Adipocyte (in vitro differentiated cells): ENCODE data around the gene ANKRD23.

Source experiments
- DNase-seq: peaks from one replicate; pipeline ENCODE4 v3.0.0-alpha.2; 2015; ENCODE audit warnings: low read depth
- H3K27me3 ChIP-seq: replicated peaks from 2 replicates; pipeline ENCODE4 v1.7.0; 2013; ENCODE audit warnings: mild to moderate bottlenecking, low read length, moderate library complexity; ENCODE audit not compliant: control insufficient read depth, insufficient read depth
- H3K36me3 ChIP-seq: 2 replicates; pipeline ENCODE4 v1.7.0; 2013; ENCODE audit warnings: low read length, mild to moderate bottlenecking, moderate library complexity; ENCODE audit not compliant: control insufficient read depth, insufficient read depth, severe bottlenecking
- H3K4me1 ChIP-seq: 2 replicates; pipeline ENCODE4 v1.7.0; 2013; ENCODE audit warnings: mild to moderate bottlenecking, low read length, moderate library complexity; ENCODE audit not compliant: control insufficient read depth, insufficient read depth
- H3K4me3 ChIP-seq: 2 replicates; pipeline ENCODE4 v1.7.0; 2013; ENCODE audit warnings: mild to moderate bottlenecking, low read length, moderate library complexity
- H3K9ac ChIP-seq: 2 replicates; pipeline ENCODE4 v1.7.0; 2013; ENCODE audit warnings: mild to moderate bottlenecking, low read length, moderate library complexity
- H3K9me3 ChIP-seq: 2 replicates; pipeline ENCODE4 v1.7.0; 2013; ENCODE audit warnings: mild to moderate bottlenecking, low read length, moderate library complexity; ENCODE audit not compliant: control insufficient read depth

ANKRD23 gene

DNA sequence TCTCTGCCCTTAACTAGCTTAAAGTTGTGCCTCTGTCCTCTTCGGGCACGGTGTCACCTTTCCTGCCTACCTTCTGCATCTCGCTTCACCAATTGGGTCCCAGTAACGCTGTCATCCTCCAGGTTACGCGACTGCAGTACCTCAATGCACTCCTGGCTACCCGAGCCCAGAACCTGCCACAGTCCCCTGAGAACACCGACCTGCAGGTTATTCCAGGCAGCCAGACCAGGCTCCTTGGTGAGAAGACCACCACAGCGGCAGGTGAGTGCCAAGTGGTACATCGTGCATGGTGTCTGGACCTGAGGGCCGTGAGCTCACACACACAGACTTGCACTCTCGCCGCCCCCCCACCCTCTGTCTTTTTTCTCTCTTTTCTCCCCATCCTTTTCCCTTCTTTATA is 14.9 kb downstream of the ANKRD23 start:
- no peaks in the 10 kb centered on the region for H3K9me3 ChIP-seq
- no peaks in the 10 kb centered on the region for H3K27me3 ChIP-seq
- no peak for DNase-seq
- H3K36me3 ChIP-seq = peaks cover 11% of the 10 kb centered on the region
- H3K9ac ChIP-seq = no peak overlapping the region
- H3K4me3 ChIP-seq = no peak overlapping the region
- peaks cover 2% of the 10 kb centered on the region for H3K4me1 ChIP-seq

GRCh38 chr2:96828436-96828835 is 15.4 kb downstream of the ANKRD23 start:
- DNase-seq = no peak
- H3K27me3 ChIP-seq = no peaks in the 10 kb centered on the region
- H3K9ac ChIP-seq = no peak overlapping the region
- H3K9me3 ChIP-seq = no peaks in the 10 kb centered on the region
- peaks cover 11% of the 10 kb centered on the region for H3K36me3 ChIP-seq
- H3K4me1 ChIP-seq = peaks cover 2% of the 10 kb centered on the region
- H3K4me3 ChIP-seq = no peak overlapping the region

DNA sequence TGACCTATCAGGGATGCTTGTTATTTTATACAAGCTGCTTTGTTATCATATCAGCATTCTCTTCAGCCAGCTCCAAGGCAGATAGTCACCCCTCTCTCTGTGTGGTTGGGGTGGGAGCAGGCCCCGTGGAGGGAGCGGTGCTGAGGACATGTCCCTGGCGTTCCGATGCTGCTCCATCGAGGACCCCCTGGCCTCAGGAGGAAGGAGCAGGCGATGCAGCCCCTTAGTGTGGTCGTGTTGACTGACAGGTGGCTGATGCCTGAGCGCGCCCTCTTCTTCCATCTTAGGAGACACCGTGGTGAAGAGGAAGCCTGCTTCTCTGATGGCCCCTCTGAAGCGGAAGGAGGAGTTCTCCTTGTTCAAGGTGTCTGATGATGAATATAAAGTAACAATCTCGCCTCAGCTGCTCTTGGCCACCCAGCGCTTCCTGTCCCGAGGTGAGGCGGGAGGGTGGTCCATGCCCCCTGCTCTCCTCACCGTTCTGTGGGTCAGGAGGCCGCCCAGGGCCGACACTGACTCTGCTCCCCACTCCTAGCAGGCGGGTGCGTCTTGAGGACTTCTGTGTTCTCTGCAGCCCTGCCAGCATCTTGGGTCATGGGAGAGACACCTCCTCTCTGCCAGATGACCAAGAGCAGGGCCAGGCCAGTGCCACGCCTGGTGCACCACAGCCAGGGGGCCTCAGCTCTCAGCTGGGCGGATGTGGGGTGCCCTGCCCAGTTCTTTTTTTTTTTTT is 17.1 kb downstream of the ANKRD23 start:
- no peak overlapping the region for H3K4me3 ChIP-seq
- no peaks in the 10 kb centered on the region for H3K27me3 ChIP-seq
- H3K9me3 ChIP-seq = no peaks in the 10 kb centered on the region
- DNase-seq = no peak
- peaks cover 2% of the 10 kb centered on the region for H3K4me1 ChIP-seq
- H3K36me3 ChIP-seq = peaks cover 11% of the 10 kb centered on the region
- H3K9ac ChIP-seq = no peak overlapping the region

DNA sequence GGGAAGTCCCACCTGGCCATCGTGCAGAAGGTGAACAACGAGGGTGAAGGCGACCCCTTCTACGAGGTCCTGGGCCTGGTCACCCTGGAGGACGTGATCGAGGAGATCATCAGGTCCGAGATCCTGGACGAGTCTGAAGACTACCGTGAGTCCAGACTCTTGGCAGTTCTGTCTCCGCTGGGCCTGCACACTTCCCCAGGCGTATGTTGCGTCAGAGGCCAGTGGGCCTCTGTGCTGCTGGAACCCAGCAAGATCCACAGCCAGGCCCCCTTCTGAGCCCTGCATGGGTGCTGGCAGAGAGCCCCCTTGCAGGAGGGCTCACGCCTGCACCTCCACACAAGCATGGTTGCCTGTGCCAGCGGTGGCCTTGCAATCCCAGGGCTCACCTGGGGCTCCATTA is 18.8 kb downstream of the ANKRD23 start:
- Histone ChIP-seq H3K36me3 (peaks cover 11% of the 10 kb centered on the region), H3K4me3 (no peak overlapping the region), H3K9ac (no peak overlapping the region)

GRCh38 chr2:96824079-96824870 is 19.5 kb downstream of the ANKRD23 start:
- Histone ChIP-seq H3K27me3 (no peaks in the 10 kb centered on the region), H3K4me3 (no peak overlapping the region), H3K36me3 (peaks cover 11% of the 10 kb centered on the region), H3K4me1 (no peaks in the 10 kb centered on the region), H3K9ac (no peak overlapping the region), H3K9me3 (no peaks in the 10 kb centered on the region)
- DNase-seq = no peak

More for the DNA sequence above, 18.8 kb downstream of the ANKRD23 start:
- H3K4me1 ChIP-seq = no peaks in the 10 kb centered on the region
- H3K9me3 ChIP-seq = no peaks in the 10 kb centered on the region
- no peaks in the 10 kb centered on the region for H3K27me3 ChIP-seq
- no peak for DNase-seq

- Histone ChIP-seq H3K9ac (no peak overlapping the region), H3K27me3 (no peaks in the 10 kb centered on the region), H3K9me3 (no peaks in the 10 kb centered on the region), H3K4me1 (no peaks in the 10 kb centered on the region), H3K36me3 (peaks cover 7% of the 10 kb centered on the region), H3K4me3 (no peak overlapping the region)
- DNase-seq = no peak
These were observed 20.6 kb downstream of the ANKRD23 start for GRCh38 chr2:96823198-96823597.

DNA sequence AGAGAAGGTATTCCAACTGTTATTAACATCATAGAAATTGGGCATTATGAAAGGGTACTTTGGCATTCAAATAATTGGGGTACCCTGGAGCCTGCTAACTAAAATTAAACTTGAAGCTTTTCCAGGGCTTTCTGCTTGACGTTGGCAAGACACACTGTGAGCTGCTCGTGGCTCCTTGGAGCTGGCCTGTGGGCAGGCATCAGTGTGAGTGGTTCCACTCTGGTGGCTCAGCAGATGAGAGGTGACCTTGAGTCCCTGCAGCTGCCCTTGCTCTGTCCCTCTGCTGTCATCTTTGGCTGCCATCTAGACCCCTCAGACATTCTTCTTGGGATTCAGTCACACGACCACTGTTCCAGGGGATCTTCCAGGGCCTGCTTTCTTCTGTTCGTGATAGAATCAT is 21.0 kb downstream of the ANKRD23 start:
- DNase-seq = no peak
- no peak overlapping the region for H3K4me3 ChIP-seq
- no peaks in the 10 kb centered on the region for H3K27me3 ChIP-seq
- H3K36me3 ChIP-seq = peaks cover 3% of the 10 kb centered on the region
- H3K9ac ChIP-seq = no peak overlapping the region
- peaks cover under 1% of the 10 kb centered on the region for H3K4me1 ChIP-seq
- no peaks in the 10 kb centered on the region for H3K9me3 ChIP-seq

- H3K36me3 ChIP-seq = no peaks in the 10 kb centered on the region
- H3K4me1 ChIP-seq = peaks cover 8% of the 10 kb centered on the region
- DNase-seq = no peak
- H3K9ac ChIP-seq = no peak overlapping the region
- no peak overlapping the region for H3K4me3 ChIP-seq
- H3K9me3 ChIP-seq = no peaks in the 10 kb centered on the region
- no peaks in the 10 kb centered on the region for H3K27me3 ChIP-seq
These were observed 22.6 kb downstream of the ANKRD23 start for GRCh38 chr2:96821113-96821675.

DNA sequence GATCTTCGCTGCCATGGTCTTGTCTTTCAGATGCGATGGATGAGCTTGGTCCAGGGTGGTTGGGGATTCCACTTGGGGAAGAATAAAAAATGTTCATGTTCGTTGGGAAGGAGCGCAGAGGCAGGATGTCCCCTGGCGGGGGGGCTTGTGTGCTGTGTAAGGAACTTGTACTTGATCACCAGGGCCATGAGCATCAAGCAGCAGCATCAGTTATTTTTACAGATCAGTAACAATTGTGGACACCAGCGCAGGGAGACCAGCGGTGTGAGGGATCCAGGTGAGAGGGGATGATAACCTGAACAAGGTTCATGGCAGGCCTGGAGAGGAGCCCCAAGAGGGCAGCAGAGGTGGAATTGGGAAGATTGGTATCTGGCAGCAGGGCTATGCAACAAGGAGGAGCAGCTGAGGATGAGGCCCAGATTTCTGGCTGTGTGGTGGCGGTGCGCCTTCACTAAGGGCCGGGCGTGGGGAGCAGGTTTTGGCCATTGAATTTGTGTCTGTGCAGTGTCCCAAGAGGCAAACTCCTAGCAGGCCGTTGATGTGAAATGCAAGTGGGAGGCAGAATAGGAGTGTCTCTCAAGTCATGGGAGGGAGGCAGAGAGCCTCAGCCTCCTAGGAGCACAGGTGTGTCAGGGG is 23.8 kb downstream of the ANKRD23 start:
- Histone ChIP-seq H3K36me3 (no peaks in the 10 kb centered on the region), H3K9me3 (no peaks in the 10 kb centered on the region), H3K4me1 (peaks cover 11% of the 10 kb centered on the region), H3K27me3 (no peaks in the 10 kb centered on the region), H3K4me3 (no peak overlapping the region), H3K9ac (no peak overlapping the region)
- no peak for DNase-seq

DNA sequence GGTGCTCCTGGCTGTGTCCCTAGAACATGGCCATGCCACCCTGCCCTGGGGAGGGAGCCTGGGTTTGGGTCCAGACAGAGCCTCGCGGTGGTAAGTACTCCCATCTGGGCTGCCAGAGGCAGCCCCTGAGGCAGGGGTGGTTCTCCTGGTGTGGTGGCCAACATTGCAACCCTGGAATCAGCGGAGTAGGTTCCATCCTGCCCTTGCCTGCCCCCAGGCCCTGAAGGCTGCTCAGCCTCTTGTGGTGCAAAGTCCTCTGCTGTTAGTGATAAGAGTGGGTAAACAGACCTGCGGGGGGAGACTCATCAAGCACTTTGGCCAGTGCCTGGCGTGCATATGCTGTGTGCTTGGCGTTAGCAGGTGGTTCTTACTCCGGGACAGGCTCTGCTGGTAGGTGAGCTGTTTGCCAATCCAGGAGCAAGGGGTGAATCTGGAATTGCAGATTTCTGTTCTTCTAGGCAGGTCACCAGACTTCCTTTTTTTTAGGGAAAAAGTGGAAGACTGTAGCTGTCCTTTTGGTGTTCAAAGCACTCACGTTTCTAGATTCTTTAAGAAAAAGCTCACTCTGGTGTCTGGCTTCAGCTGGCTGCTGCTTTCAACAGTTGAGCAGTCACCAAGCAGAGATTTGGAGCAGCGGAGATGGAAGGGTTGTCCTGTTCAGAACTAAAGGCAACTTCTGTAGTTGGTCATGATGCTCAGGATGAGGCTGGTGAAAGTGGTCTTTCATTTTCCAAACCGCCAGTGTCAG is 24.5 kb downstream of the ANKRD23 start:
- no peaks in the 10 kb centered on the region for H3K9me3 ChIP-seq
- H3K9ac ChIP-seq = no peak overlapping the region
- H3K4me1 ChIP-seq = peaks cover 11% of the 10 kb centered on the region
- no peaks in the 10 kb centered on the region for H3K27me3 ChIP-seq
- no peaks in the 10 kb centered on the region for H3K36me3 ChIP-seq
- DNase-seq = no peak
- no peak overlapping the region for H3K4me3 ChIP-seq
